Activated naive CD8-positive, alpha-beta T cell (primary cell): ENCODE results near the gene HCN4.

Experiments used
- H3K27ac Mint-ChIP-seq: one replicate; pipeline ENCODE4 v1.8.0; 2021; ENCODE audit warnings: mixed read lengths
- H3K27me3 Mint-ChIP-seq: one replicate; pipeline ENCODE4 v1.8.0; 2021; ENCODE audit warnings: mixed read lengths
- H3K36me3 Mint-ChIP-seq: one replicate; pipeline ENCODE4 v1.8.0; 2021; ENCODE audit warnings: mixed read lengths
- H3K4me1 Mint-ChIP-seq: one replicate; pipeline ENCODE4 v1.8.0; 2021; ENCODE audit warnings: low read depth, mixed read lengths
- H3K4me3 Mint-ChIP-seq: one replicate; pipeline ENCODE4 v1.8.0; 2021; ENCODE audit warnings: mild to moderate bottlenecking, mixed read lengths
- H3K9me3 Mint-ChIP-seq: one replicate; pipeline ENCODE4 v1.8.0; 2021; ENCODE audit warnings: low read depth, mixed read lengths

The HCN4 gene

GRCh38 chr15:73386886-73387506 lies 18.2 kb upstream of the HCN4 start:
- Mint-ChIP-seq H3K36me3 (no peaks in the 10 kb centered on the region), H3K4me3 (no peak overlapping the region), H3K9me3 (no peaks in the 10 kb centered on the region), H3K27ac (no peak overlapping the region), H3K27me3 (peaks cover 10% of the 10 kb centered on the region), H3K4me1 (no peaks in the 10 kb centered on the region)

GRCh38 chr15:73386238-73386637 lies 17.5 kb upstream of the HCN4 start:
- Mint-ChIP-seq H3K9me3 (peaks cover 6% of the 10 kb centered on the region), H3K27ac (no peak overlapping the region), H3K27me3 (peaks cover 14% of the 10 kb centered on the region), H3K4me3 (no peak overlapping the region), H3K4me1 (no peaks in the 10 kb centered on the region), H3K36me3 (peaks cover 2% of the 10 kb centered on the region)

GRCh38 chr15:73385205-73385604 lies 16.4 kb upstream of the HCN4 start:
- Mint-ChIP-seq H3K36me3 (peaks cover 6% of the 10 kb centered on the region), H3K4me1 (no peaks in the 10 kb centered on the region), H3K27ac (no peak overlapping the region), H3K9me3 (peaks cover 15% of the 10 kb centered on the region), H3K27me3 (peaks cover 22% of the 10 kb centered on the region), H3K4me3 (no peak overlapping the region)

GRCh38 chr15:73383310-73384189 lies 14.8 kb upstream of the HCN4 start:
- Mint-ChIP-seq H3K4me1 (no peaks in the 10 kb centered on the region), H3K36me3 (peaks cover 6% of the 10 kb centered on the region), H3K27ac (no peak overlapping the region), H3K27me3 (peaks cover 26% of the 10 kb centered on the region), H3K4me3 (no peak overlapping the region), H3K9me3 (peaks cover 15% of the 10 kb centered on the region)

- H3K36me3 Mint-ChIP-seq, result peaks cover 6% of the 10 kb centered on the region
- peaks cover 26% of the 10 kb centered on the region for H3K27me3 Mint-ChIP-seq
- H3K27ac Mint-ChIP-seq, result no peak overlapping the region
- peaks cover 15% of the 10 kb centered on the region for H3K9me3 Mint-ChIP-seq
- H3K4me3 Mint-ChIP-seq, result no peak overlapping the region
- no peaks in the 10 kb centered on the region for H3K4me1 Mint-ChIP-seq
Measured at GRCh38 chr15:73382115-73382514, 13.4 kb upstream of the HCN4 start.

GRCh38 chr15:73380661-73381060 lies 11.9 kb upstream of the HCN4 start:
- no peak overlapping the region for H3K4me3 Mint-ChIP-seq
- no peaks in the 10 kb centered on the region for H3K4me1 Mint-ChIP-seq
- peaks cover 6% of the 10 kb centered on the region for H3K36me3 Mint-ChIP-seq
- no peak overlapping the region for H3K27ac Mint-ChIP-seq
- H3K9me3 Mint-ChIP-seq, result peaks cover 15% of the 10 kb centered on the region
- H3K27me3 Mint-ChIP-seq, result peaks cover 26% of the 10 kb centered on the region

GRCh38 chr15:73378089-73378488 lies 9.3 kb upstream of the HCN4 start:
- Mint-ChIP-seq H3K36me3 (peaks cover 6% of the 10 kb centered on the region), H3K4me3 (no peak overlapping the region), H3K4me1 (no peaks in the 10 kb centered on the region), H3K27ac (no peak overlapping the region), H3K27me3 (peaks cover 20% of the 10 kb centered on the region), H3K9me3 (peaks cover 15% of the 10 kb centered on the region)

GRCh38 chr15:73375755-73376305 lies 7.1 kb upstream of the HCN4 start:
- Mint-ChIP-seq H3K27me3 (peaks cover 20% of the 10 kb centered on the region), H3K9me3 (peaks cover 5% of the 10 kb centered on the region), H3K4me1 (no peaks in the 10 kb centered on the region), H3K27ac (no peak overlapping the region), H3K36me3 (peaks cover 4% of the 10 kb centered on the region), H3K4me3 (no peak overlapping the region)

GRCh38 chr15:73375012-73375411 lies 6.3 kb upstream of the HCN4 start:
- Mint-ChIP-seq H3K9me3 (no peaks in the 10 kb centered on the region), H3K4me1 (no peaks in the 10 kb centered on the region), H3K4me3 (no peak overlapping the region), H3K27ac (no peak overlapping the region), H3K27me3 (peaks cover 20% of the 10 kb centered on the region), H3K36me3 (no peaks in the 10 kb centered on the region)

- Mint-ChIP-seq H3K36me3 (no peaks in the 10 kb centered on the region), H3K4me1 (no peaks in the 10 kb centered on the region), H3K9me3 (no peaks in the 10 kb centered on the region), H3K27ac (no peak overlapping the region), H3K27me3 (peaks cover 21% of the 10 kb centered on the region), H3K4me3 (no peak overlapping the region)
Measured at GRCh38 chr15:73374604-73375003, 5.8 kb upstream of the HCN4 start.

GRCh38 chr15:73373221-73373620 lies 4.5 kb upstream of the HCN4 start:
- Mint-ChIP-seq H3K4me3 (no peak overlapping the region), H3K4me1 (no peaks in the 10 kb centered on the region), H3K36me3 (no peaks in the 10 kb centered on the region), H3K9me3 (no peaks in the 10 kb centered on the region), H3K27me3 (peaks cover 20% of the 10 kb centered on the region), H3K27ac (no peak overlapping the region)

GRCh38 chr15:73371812-73372211 lies 3.1 kb upstream of the HCN4 start:
- Mint-ChIP-seq H3K27me3 (peaks cover 22% of the 10 kb centered on the region), H3K27ac (no peak overlapping the region), H3K4me3 (no peak overlapping the region), H3K4me1 (no peaks in the 10 kb centered on the region), H3K9me3 (no peaks in the 10 kb centered on the region), H3K36me3 (no peaks in the 10 kb centered on the region)

- peaks cover 1% of the 10 kb centered on the region for H3K4me1 Mint-ChIP-seq
- H3K27me3 Mint-ChIP-seq, result peaks cover 30% of the 10 kb centered on the region
- no peak overlapping the region for H3K4me3 Mint-ChIP-seq
Measured at GRCh38 chr15:73370151-73370550, 1.4 kb upstream of the HCN4 start.

GRCh38 chr15:73369154-73369694 lies 466 bp upstream of the HCN4 start:
- Mint-ChIP-seq H3K4me1 (peaks cover 1% of the 10 kb centered on the region), H3K4me3 (no peak overlapping the region), H3K27ac (no peak overlapping the region), H3K9me3 (no peaks in the 10 kb centered on the region), H3K36me3 (no peaks in the 10 kb centered on the region), H3K27me3 (peaks cover 31% of the 10 kb centered on the region)

More at GRCh38 chr15:73370151-73370550, 1.4 kb upstream of the HCN4 start:
- Mint-ChIP-seq H3K9me3 (no peaks in the 10 kb centered on the region), H3K36me3 (no peaks in the 10 kb centered on the region), H3K27ac (no peak overlapping the region)

GRCh38 chr15:73367624-73368300 lies 996 bp downstream of the HCN4 start:
- no peaks in the 10 kb centered on the region for H3K36me3 Mint-ChIP-seq
- H3K4me3 Mint-ChIP-seq, result no peak overlapping the region
- H3K9me3 Mint-ChIP-seq, result no peaks in the 10 kb centered on the region
- H3K27ac Mint-ChIP-seq, result no peak overlapping the region
- peaks cover 1% of the 10 kb centered on the region for H3K4me1 Mint-ChIP-seq
- H3K27me3 Mint-ChIP-seq, result peaks cover 33% of the 10 kb centered on the region
